Keratinocyte (primary cell): ENCODE measurements around the gene F2RL2.

Experiments used
- EZH2 ChIP-seq: IDR thresholded peaks from one replicate; pipeline ENCODE4 v1.6.1; 2012; ENCODE audit warnings: inconsistent platforms, mild to moderate bottlenecking, low read length, moderate library complexity
- TF ChIP-seq, protein P1 (sequence below), 3 experiments: IDR thresholded peaks in 1 of 3; conservative IDR thresholded peaks in 1 of 3; optimal IDR thresholded peaks in 1 of 3; 2 replicates in 2 of 3; 3 replicates in 1 of 3; pipeline versions ENCODE3 to v1.5.1; 2011; ENCODE audit warnings: low read length in 3 of 3, mild to moderate bottlenecking in 3 of 3, moderate library complexity in 2 of 3, control low read depth in 1 of 3, inconsistent platforms in 1 of 3; ENCODE audit not compliant: insufficient read depth in 2 of 3; ENCODE audit errors: extremely low read depth in 1 of 3

DNA sequence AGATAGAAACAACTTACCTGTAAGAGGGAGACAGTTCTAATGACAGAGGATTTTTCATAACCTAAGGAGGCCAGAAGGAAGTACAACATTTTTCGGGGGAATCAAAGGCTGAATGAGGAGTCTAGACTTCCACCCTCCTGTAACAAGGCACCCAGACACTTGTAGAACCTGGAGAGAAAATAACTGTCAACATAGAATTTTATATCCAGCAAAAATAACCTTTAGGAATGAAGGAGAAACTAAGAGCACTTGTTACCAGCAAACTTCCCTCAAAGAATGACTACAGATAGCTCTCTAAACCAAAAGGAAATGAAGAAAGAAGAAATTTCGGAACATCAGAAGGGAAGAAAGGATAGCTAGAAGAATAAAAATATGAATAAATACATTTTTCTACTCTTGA lies 25.9 kb upstream of the F2RL2 start:
- TF ChIP-seq, protein P1, sequence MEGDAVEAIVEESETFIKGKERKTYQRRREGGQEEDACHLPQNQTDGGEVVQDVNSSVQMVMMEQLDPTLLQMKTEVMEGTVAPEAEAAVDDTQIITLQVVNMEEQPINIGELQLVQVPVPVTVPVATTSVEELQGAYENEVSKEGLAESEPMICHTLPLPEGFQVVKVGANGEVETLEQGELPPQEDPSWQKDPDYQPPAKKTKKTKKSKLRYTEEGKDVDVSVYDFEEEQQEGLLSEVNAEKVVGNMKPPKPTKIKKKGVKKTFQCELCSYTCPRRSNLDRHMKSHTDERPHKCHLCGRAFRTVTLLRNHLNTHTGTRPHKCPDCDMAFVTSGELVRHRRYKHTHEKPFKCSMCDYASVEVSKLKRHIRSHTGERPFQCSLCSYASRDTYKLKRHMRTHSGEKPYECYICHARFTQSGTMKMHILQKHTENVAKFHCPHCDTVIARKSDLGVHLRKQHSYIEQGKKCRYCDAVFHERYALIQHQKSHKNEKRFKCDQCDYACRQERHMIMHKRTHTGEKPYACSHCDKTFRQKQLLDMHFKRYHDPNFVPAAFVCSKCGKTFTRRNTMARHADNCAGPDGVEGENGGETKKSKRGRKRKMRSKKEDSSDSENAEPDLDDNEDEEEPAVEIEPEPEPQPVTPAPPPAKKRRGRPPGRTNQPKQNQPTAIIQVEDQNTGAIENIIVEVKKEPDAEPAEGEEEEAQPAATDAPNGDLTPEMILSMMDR (optimal IDR thresholded peaks at IDR 0.05 in 1 of 3, IDR thresholded peaks at IDR 0.05 in 1 of 3, conservative IDR thresholded peaks at IDR 0.05 in 1 of 3; ENCODE audit: extremely low read depth in 1 of 3, insufficient read depth in 2 of 3, low read length in 3 of 3): no peak
- TF ChIP-seq EZH2: no peak
